Melanocyte of skin (primary cell): ENCODE results near the gene NEU3. TPM values are rescaled to one million over a fixed set of nuclear protein-coding genes. Genes with fewer than 3 reads are reported as not detected.

Experiments used
- small RNA-seq, 2 donors: library from RNA; depleted of rRNA; stranded (forward); fragments of <200 nt; gene quantifications; one replicate each; pipeline ENCODE3, GENCODE V24; 2012
- total RNA-seq, 2 donors: library from RNA; depleted of rRNA; stranded (reverse); fragments of >200 nt; gene quantifications; 2 replicates each; pipeline ENCODE4 v1.2.3, GENCODE V29; 2012

NEU3 gene
- 10 to 100 TPM; 17.9 to 25.6 TPM for total RNA-seq

GRCh38 chr11:74988541-74989259 is at the start of gene NEU3:
NEU3 (plus strand) TSS chr11:74988933; CDS start chr11:74989061, 128 bp downstream.

GRCh38 chr11:74948898-74949752 is 39.6 kb upstream of the NEU3 start, which contains the start of the genes SPCS2 and XRRA1:
SPCS2 (plus strand) TSS chr11:74949266; CDS start chr11:74949286, 20 bp downstream.
XRRA1 (minus strand) TSS chr11:74949091; CDS start chr11:74940878, 8,213 bp downstream.

Small RNA genes within 50 kb of the gene (small RNA-seq; reads per million reads assigned to genes)
- gene RNU6-216P = 0.04 to 0.06 reads per million in 2 donors

Other genes starting within 250 kb of the NEU3 start
- 10 to 100 TPM; 25.1 to 26.0 TPM for gene RNF169, start 240.1 kb upstream of the NEU3 start, total RNA-seq
- gene XRRA1, start 39.8 kb upstream of the NEU3 start, total RNA-seq = 10 to 100 TPM in 1 of 2 donors, 1 to 10 TPM in 1; 7.9 to 14.3 TPM
- 10 to 100 TPM in 1 of 2 donors, 1 to 10 TPM in 1; 9.3 to 56.6 TPM for gene SPCS2, start 39.7 kb upstream of the NEU3 start, total RNA-seq
- gene OR2AT4, start 107.9 kb downstream of the NEU3 start, total RNA-seq = under 1 TPM; under 0.01 TPM
- gene SLCO2B1, start 162.2 kb downstream of the NEU3 start, total RNA-seq = 10 to 100 TPM in 1 of 2 donors, 1 to 10 TPM in 1; 5.3 to 86.4 TPM